GM23248 (cell line): Measurements from ENCODE around the gene MTFR1L. TPM values are rescaled to one million over a fixed set of nuclear protein-coding genes. Genes with fewer than 3 reads are reported as not detected.

ENCODE experiments used
- DNase-seq: peaks from one replicate; pipeline ENCODE4 v3.0.0-alpha.2; 2015
- H2AFZ ChIP-seq: fragments of 200-600 bp; sonication (generic); 2 replicates; pipeline ENCODE4 v1.6.1; 2016; ENCODE audit warnings: antibody characterized with exemption
- H3F3A ChIP-seq: fragments of 200-600 bp; sonication (generic); 2 replicates; pipeline ENCODE4 v1.6.1; 2016; ENCODE audit warnings: mild to moderate bottlenecking, antibody characterized with exemption, mixed run types; ENCODE audit not compliant: insufficient read depth
- H3K27ac ChIP-seq: fragments of 200-600 bp; sonication (generic); 2 replicates; pipeline ENCODE4 v1.5.1; 2016; ENCODE audit warnings: mild to moderate bottlenecking
- H3K27me3 ChIP-seq: fragments of 200-600 bp; sonication (generic); replicated peaks from 2 replicates; pipeline ENCODE4 v1.6.1; 2016; ENCODE audit warnings: mild to moderate bottlenecking; ENCODE audit not compliant: insufficient read depth
- H3K36me3 ChIP-seq: fragments of 200-600 bp; sonication (generic); 2 replicates; pipeline ENCODE4 v1.6.1; 2016; ENCODE audit warnings: low read depth, mild to moderate bottlenecking
- H3K4me1 ChIP-seq: fragments of 200-600 bp; sonication (generic); 2 replicates; pipeline ENCODE4 v1.6.1; 2016; ENCODE audit warnings: mild to moderate bottlenecking; ENCODE audit not compliant: insufficient read depth
- H3K4me2 ChIP-seq: fragments of 200-600 bp; sonication (generic); one replicate; pipeline ENCODE4 v1.6.1; 2016; ENCODE audit warnings: mild to moderate bottlenecking; ENCODE audit not compliant: unreplicated experiment
- H3K4me3 ChIP-seq: fragments of 200-600 bp; sonication (generic); 2 replicates; pipeline ENCODE4 v1.5.1; 2016; ENCODE audit warnings: mild to moderate bottlenecking
- H3K79me2 ChIP-seq: fragments of 200-600 bp; sonication (generic); 2 replicates; pipeline ENCODE4 v1.6.1; 2016; ENCODE audit warnings: mild to moderate bottlenecking; ENCODE audit not compliant: insufficient read depth
- H3K9ac ChIP-seq: fragments of 200-600 bp; sonication (generic); 2 replicates; pipeline ENCODE4 v1.6.1; 2016; ENCODE audit warnings: mild to moderate bottlenecking
- H3K9me2 ChIP-seq: fragments of 200-600 bp; sonication (generic); 2 replicates; pipeline ENCODE4 v1.6.1; 2016; ENCODE audit warnings: mixed run types, mild to moderate bottlenecking, moderate library complexity; ENCODE audit not compliant: insufficient read depth
- H3K9me3 ChIP-seq: fragments of 200-600 bp; sonication (generic); one replicate; pipeline ENCODE4 v1.6.1; 2017; ENCODE audit warnings: low read depth
- H4K20me1 ChIP-seq: fragments of 200-600 bp; sonication (generic); 2 replicates; pipeline ENCODE4 v1.6.0; 2016; ENCODE audit not compliant: insufficient read depth
- EZH2 ChIP-seq: fragments of 200-600 bp; sonication (generic); IDR thresholded peaks from 2 replicates; pipeline ENCODE4 v1.6.1; 2018; ENCODE audit warnings: antibody characterized with exemption, mild to moderate bottlenecking; ENCODE audit not compliant: insufficient read depth, poor library complexity, severe bottlenecking
- EZH2phosphoT487 ChIP-seq: fragments of 200-600 bp; sonication (generic); IDR thresholded peaks from 2 replicates; pipeline ENCODE4 v1.6.1; 2018; ENCODE audit warnings: antibody characterized with exemption, moderate library complexity, mild to moderate bottlenecking, low read depth; ENCODE audit not compliant: insufficient read depth
- WGBS, 2 experiments: methylation state at CpG; one replicate each; pipeline ENCODE4 v1.1.6; 2015 to 2017; ENCODE audit warnings: low lambda C conversion rate in 2 of 2, low coverage in 1 of 2; ENCODE audit errors: missing lambda C conversion rate in 2 of 2; 5-methylcytosine and 5-hydroxymethylcytosine counted together
- in situ Hi-C: fragments of 300-500 bp; cut with MboI; formaldehyde crosslinking; loops from 2 replicates; pipeline ENCODE4 v1.15.0; 2020
- polyA plus RNA-seq: library from polyadenylated mRNA; unstranded; fragments of >200 nt; fragmentation: Nextera tagmentation; extraction: Ambion mirVana; gene quantifications from 2 replicates; pipeline ENCODE4 v1.2.1, GENCODE V29; 2016
- total RNA-seq: library from RNA; depleted of rRNA; stranded (reverse); fragments of >200 nt; shearing (Covaris generic); gene quantifications from 2 replicates; pipeline ENCODE4 v1.2.3, GENCODE V29; 2014

Gene MTFR1L
- total and polyA plus RNA-seq, 2 experiments from 2014 or later, result 57.2 to 78.1 TPM

GRCh38 chr1:25811384-25812082 lies 8.2 kb upstream of the MTFR1L start:
- in situ Hi-C loops, result loop anchor here (25.0 kb wide), 1 partner anchor 574 kb away; the partner anchor contains the start of genes RSRP1 and SYF2
- Histone ChIP-seq H3K27me3 (no peaks in the 10 kb centered on the region), H3K36me3 (no peaks in the 10 kb centered on the region; the same call in 1 of the 2 replicates), H4K20me1 (no peaks in the 10 kb centered on the region), H3K9me3 (no peaks in the 10 kb centered on the region), H3K4me1 (peaks cover 2% of the 10 kb centered on the region), H3F3A (no peaks in the 10 kb centered on the region), H3K79me2 (no peaks in the 10 kb centered on the region), H3K4me3 (no peak overlapping the region), H2AFZ (no peak overlapping the region), H3K27ac (no peak overlapping the region), H3K9me2 (no peaks in the 10 kb centered on the region), H3K4me2 (no peak overlapping the region), H3K9ac (no peak overlapping the region)
- WGBS, 2 experiments, result 89 to 90% methylated on average over 13 of the region's 13 CpGs
- TF ChIP-seq EZH2 (no peak), EZH2phosphoT487 (no peak)
- DNase-seq, result no peak

DNA sequence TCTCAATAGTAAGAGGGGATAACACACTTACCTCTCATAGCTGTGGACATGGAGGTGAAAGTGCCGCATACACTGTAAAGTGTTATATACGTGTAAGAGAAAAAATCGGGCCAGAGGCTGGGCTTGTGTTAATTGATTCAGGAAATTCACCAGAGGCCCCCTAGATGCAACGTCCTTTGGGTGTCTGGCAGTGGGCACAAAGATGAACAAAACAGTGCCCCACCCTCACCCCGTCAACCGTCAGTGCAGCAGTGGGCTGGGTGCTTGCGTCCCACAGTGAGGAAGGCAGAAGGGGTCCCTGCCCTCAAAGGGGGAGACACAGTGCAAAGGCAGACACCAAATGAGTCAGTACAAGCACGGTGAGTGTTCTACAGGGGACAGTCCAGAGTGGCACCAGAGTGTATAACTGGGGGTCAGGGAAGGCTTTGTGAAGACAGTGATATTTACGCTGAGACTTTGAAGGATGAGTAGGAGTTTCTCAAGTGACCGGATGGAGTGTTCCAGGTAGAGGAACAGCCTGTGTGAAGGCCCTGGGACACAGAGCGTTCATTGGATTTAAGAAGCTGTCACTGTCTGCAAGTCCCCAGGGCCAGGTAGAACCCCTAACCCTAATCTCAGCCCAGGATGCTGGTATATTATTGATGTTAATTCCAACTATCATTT lies 6.6 kb upstream of the MTFR1L start:
- no peak overlapping the region for H3K27ac ChIP-seq
- no peak overlapping the region for H2AFZ ChIP-seq
- H3K9me3 ChIP-seq, result no peaks in the 10 kb centered on the region
- H3K79me2 ChIP-seq, result no peaks in the 10 kb centered on the region
- H3K27me3 ChIP-seq, result no peaks in the 10 kb centered on the region
- H3K36me3 ChIP-seq, result no peaks in the 10 kb centered on the region; the same call in 1 of the 2 replicates
- in situ Hi-C loops, result loop anchor here (25.0 kb wide), 1 partner anchor 576 kb away; the partner anchor contains the start of genes RSRP1 and SYF2
- no peak for TF ChIP-seq EZH2phosphoT487
- no peaks in the 10 kb centered on the region for H3K9me2 ChIP-seq
- no peak overlapping the region for H3K4me3 ChIP-seq
- no peak overlapping the region for H3K4me2 ChIP-seq
- H3K4me1 ChIP-seq, result peaks cover 7% of the 10 kb centered on the region
- H4K20me1 ChIP-seq, result no peaks in the 10 kb centered on the region
- H3F3A ChIP-seq, result peaks cover 3% of the 10 kb centered on the region
- DNase-seq, result no peak
- no peak overlapping the region for H3K9ac ChIP-seq
- WGBS, 2 experiments, result 82 to 83% methylated on average over 11 of the region's 11 CpGs

- Histone ChIP-seq H2AFZ (no peak overlapping the region), H3K4me2 (no peak overlapping the region), H3K4me3 (no peak overlapping the region), H3K79me2 (no peaks in the 10 kb centered on the region), H3K36me3 (no peaks in the 10 kb centered on the region; the same call in 1 of the 2 replicates), H3K9me3 (no peaks in the 10 kb centered on the region), H4K20me1 (no peaks in the 10 kb centered on the region), H3K27me3 (no peaks in the 10 kb centered on the region), H3K9me2 (no peaks in the 10 kb centered on the region), H3K9ac (no peak overlapping the region), H3K27ac (no peak overlapping the region), H3F3A (peaks cover 10% of the 10 kb centered on the region), H3K4me1 (peaks cover 14% of the 10 kb centered on the region)
- WGBS, 2 experiments, result 93 to 95% methylated on average over 24 of the region's 24 CpGs
- no peak for TF ChIP-seq EZH2
- TF ChIP-seq EZH2phosphoT487, result no peak
- DNase-seq, result no peak
- in situ Hi-C loops, result loop anchor here (25.0 kb wide), 1 partner anchor 577 kb away; the partner anchor contains the start of genes RSRP1 and SYF2
These were observed 5.9 kb upstream of the MTFR1L start for GRCh38 chr1:25813734-25814471.

DNA sequence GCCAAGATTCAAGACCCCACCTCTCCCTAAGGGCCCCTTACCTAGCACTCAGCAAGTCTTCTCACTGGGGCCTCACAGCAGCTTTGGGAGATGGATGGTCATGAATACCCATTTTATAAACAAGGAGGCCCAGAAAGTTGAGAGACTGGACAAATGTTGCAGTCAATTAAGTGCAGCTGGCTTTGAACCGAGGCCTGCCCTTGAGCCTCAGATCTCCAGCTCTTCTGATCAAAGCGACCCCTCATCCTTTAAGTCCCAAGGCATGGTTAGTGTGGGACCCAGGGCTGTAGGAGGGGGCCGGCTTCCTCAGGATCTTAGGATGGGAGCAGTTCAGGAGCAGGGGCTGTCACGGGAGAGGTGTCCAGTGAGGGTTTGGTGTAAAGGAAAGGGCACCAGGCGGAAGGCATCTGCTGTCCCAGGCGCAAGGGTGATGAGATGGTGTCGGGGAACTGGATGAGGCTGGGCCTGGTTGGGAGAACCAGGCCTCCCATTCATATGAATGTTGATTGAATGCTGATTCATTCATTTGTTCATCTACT lies 5.1 kb upstream of the MTFR1L start:
- Histone ChIP-seq H3K9me2 (no peaks in the 10 kb centered on the region), H3K27me3 (no peaks in the 10 kb centered on the region), H4K20me1 (no peaks in the 10 kb centered on the region), H3K4me3 (no peak overlapping the region), H3K79me2 (no peaks in the 10 kb centered on the region), H3K36me3 (no peaks in the 10 kb centered on the region; the same call in 1 of the 2 replicates), H3K9ac (no peak overlapping the region), H3K4me1 (peaks cover 15% of the 10 kb centered on the region), H2AFZ (no peak overlapping the region), H3F3A (peaks cover 12% of the 10 kb centered on the region), H3K4me2 (no peak overlapping the region), H3K27ac (no peak overlapping the region), H3K9me3 (no peaks in the 10 kb centered on the region)
- no peak for DNase-seq
- TF ChIP-seq EZH2 (no peak), EZH2phosphoT487 (no peak)
- 86 to 89% methylated on average over 7 of the region's 7 CpGs for WGBS, 2 experiments
- in situ Hi-C loops, result loop anchor here (25.0 kb wide), 1 partner anchor 577 kb away; the partner anchor contains the start of genes RSRP1 and SYF2
